ENCODE results near the gene FAM117A.
"Not testable (repeated sequence)": the region's sequence is repeated elsewhere in the genome, so short reads cannot be mapped to it uniquely, and the experiment has no call there.

Gene FAM117A

GRCh38 chr17:49762151-49762941 lies 1.6 kb downstream of the FAM117A start:
- no peak for DNase-seq (ENCODE audit: low read depth in 2 of 2)

DNA sequence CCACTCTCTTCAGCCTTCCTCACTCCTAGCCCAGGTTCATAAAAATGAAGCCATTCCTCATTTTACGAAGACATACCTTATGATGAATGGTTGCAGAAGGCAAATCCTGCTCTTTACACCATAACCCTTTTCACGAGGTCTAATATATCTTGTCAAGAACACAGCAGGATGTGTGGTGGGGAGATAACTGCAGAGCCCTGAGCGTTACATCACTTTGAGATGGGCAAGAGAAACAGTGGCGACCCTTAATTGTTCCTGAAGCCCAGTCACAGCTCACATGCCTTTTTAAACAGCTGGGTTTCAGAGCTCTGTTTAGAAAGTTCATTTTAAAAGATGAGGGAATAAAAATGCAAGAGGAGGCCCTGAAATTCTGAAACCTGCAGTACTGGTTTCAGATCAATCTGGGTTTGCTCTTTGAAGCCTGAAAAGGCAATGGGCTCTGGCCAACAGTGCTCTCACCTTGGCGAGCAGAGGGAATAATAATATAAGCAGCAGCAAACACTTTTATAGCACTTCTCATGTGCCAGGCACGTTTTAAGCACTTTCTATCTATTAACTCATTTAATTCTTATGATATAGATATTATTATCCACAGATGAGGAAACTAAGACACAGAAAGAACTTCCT lies 2.9 kb downstream of the FAM117A start:
- no peak for DNase-seq (ENCODE audit: low read depth in 2 of 2)

- DNase-seq (ENCODE audit: low read depth in 2 of 2) = no peak
Measured at GRCh38 chr17:49760296-49760695, 3.6 kb downstream of the FAM117A start.

DNA sequence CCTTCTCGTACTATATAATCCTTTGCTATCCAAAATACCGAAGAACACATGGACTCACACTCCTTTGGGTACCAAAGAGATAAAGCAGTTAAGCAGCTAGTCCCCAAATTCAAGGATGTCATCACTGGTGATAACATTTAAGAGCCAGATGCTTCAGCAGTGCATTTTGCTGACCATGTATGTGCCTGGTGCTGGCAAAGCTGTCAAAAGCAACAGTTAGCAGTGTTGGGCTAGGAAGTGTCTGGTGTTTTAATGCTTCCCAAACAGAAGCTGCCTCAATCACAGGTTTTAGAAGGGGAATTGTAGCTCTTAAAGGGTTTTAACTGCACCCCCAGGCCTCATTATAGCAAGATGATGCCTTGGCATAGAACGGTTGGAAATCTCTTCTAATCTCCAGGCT lies 4.7 kb downstream of the FAM117A start:
- DNase-seq (ENCODE audit: low read depth in 2 of 2) = no peak

DNA sequence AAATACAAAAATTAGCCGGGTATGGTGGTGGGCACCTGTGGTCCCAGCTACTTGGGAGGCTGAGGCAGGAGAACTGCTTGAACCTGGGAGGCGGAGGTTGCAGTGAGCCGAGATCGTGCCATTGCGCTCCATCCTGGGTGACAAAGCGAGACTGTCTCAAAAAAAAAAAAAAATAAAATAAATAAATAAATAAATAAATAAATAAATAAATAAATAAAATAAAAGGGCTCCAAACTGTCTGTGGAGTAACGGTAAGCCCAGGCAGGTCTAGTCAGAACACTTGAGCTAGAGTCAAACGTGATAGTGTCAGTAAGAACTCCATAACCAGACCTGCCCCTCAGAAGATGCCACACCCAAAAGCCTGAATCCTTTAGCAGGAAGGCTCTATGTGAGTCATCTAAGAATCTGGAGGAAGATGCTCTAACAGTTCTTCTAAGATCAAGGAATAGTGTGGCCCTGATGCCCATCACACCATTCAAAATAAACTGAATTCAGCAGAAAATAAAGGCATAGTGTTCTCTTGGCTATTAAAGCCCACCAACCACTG lies 5.4 kb downstream of the FAM117A start:
- DNase-seq (ENCODE audit: low read depth in 2 of 2) = not testable (repeated sequence)

DNA sequence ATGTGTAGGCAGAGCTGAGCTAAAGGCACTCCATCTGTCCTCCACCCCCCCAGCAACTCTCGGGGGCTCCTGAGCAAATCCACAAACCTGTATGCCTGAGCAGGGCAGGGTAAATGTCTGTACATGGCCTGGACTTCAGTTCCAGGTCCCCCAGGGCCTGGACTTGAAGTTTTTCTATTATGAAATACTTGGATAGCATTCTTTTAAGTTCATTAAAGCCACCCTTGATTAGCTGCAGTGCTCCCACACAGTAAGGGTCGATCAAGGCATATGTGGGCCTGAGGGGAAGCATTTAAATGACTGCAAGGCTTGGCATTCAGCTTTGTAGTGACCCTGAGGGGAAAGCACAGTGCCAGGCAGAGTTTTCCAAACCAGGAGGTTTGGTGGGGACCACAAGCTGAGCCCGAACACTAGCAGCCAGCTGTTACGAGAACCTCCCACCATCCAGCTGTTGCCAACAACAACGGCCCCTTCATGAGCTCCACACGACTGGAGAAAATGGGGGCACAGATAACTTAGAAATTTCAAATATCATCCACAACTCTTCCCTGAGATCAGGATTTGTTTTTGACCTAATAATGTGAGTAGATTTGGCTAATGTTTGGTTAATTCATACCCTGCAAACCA lies 6.7 kb downstream of the FAM117A start:
- no peak for DNase-seq (ENCODE audit: low read depth in 2 of 2)

GRCh38 chr17:49756323-49757150 lies 7.4 kb downstream of the FAM117A start:
- DNase-seq (ENCODE audit: low read depth in 2 of 2) = no peak

DNA sequence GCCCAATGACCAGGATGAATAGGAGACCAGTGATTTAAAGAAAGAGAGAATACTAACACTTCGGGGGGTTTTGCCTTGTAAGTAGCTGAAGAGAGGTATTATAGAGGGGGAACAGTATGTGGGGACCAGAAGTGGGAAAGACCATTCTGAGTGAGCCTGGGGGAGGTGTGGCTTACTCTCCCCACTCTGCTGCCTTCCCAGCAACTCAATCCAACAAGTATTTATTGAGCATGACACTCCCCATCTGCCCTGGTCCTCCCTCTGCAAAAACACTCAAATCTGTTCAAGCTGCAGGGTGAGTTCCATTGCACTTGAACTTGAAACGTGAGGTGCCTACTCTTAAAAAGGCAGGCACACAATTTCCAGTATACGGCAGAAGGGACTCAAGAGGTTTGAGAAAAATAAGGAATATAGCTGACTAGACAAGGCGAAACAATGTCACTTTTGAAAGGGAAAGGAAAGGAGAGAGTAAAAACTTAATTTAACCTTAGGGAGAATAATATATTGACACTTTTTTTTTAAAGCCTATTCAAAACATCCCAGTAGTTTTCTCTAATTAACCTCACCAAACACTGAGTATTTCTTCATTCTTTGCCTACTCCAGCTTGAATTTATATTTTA lies 8.2 kb downstream of the FAM117A start:
- DNase-seq (ENCODE audit: low read depth in 2 of 2) = no peak

DNA sequence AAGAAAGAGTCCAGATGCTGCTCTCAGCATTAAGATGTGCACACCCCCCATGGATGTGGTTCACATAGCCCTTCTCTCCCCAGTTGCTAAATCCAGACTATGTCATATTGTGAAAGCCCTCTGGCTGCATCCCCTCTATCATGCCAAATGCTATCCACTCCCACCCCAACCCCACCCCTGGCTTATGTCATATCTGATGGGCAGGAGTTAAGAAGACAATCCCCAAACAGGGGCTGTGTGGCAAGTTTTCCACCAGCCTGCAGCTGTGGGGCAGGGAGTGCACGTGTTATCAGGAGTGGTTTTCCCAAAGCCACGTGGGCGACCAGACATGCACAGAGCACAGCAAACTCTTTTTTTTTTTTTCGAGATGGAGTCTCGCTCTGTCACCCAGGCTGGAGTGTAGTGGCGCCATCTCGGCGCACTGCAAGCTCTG lies 10.0 kb downstream of the FAM117A start:
- DNase-seq (ENCODE audit: low read depth in 2 of 2) = no peak

DNA sequence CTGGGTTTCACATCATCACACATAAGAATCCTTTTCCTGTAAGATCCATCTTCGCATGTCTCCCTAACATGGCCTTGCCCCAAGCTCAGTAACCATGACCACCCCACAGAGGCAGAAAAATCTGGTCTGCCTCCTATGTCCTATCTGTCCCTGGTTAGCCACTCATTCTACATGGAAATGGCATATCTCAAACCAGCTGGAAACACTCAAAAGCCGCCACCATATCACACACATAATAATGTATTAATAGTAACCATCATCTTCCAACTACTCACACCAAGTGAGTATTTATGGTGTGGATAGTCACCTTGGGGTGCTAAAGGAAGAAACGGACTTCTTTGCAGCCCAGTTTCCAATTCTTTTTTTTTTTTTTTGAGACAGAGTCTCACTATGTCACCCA lies 11.4 kb downstream of the FAM117A start:
- no peak for DNase-seq (ENCODE audit: low read depth in 2 of 2)

DNA sequence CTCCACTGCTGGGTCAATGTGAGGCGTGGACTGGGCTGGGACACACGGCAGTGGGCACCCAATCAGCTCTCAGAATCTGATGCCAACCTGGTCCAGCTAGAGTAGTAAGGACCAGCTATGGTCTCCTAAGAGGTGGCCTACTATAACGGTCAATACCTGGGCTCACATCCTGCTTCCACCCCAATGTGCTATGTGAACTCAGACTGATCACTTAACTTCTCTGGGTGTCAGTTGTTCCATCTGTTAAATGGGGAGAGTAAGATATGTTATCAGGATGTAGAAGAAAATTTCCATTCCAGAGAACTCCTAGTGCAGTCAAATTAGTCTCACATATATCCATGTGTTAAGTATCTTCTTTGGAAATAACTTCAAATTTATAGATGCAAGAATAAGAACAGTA lies 14.2 kb downstream of the FAM117A start:
- DNase-seq (ENCODE audit: low read depth in 2 of 2) = no peak

DNA sequence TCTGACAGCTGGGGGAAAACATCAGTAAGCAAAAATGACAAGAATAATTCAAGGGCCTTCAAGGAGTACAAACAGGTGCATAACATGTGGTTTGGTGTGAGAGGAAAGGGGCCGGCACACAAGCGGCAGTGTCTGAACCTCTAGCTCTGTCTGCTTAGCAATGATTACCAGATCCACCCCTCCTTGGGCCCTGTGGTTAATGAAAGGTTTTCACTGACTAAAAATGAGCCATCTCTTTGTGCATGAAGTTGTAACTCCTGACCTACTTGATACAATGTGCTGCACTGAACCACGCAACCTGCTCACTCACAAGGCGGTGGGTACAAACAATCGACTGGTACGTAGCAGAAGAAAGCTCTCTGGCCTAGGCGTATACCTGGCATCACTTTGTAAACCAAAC lies 15.1 kb downstream of the FAM117A start:
- peak in 1 of 2 donors; percentile 24 for DNase-seq (ENCODE audit: low read depth in 2 of 2)

- DNase-seq (ENCODE audit: low read depth in 2 of 2) = no peak
Measured at GRCh38 chr17:49748223-49748622, 15.7 kb downstream of the FAM117A start.

DNA sequence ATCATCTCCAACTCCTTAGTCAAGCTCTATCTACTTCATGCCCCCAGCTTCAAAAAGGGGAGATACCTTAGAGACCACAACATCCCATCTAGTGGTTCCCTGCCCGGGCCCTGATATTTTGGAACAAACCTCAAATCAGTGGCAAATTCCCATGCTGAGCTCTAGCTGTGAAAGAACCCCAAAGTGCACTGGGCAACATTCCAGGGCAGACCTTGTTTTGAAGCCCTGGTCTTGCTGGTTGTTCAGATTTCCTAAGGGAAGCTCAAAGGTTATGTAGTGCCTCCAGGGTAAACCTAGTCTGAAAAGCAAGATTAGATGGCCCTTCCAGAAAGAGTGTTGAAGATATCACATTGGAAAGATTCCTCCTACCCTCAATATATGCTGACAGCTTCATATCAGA lies 16.3 kb downstream of the FAM117A start:
- DNase-seq (ENCODE audit: low read depth in 2 of 2) = no peak

GRCh38 chr17:49746791-49747490 lies 17.0 kb downstream of the FAM117A start:
- no peak for DNase-seq (ENCODE audit: low read depth in 2 of 2)

DNA sequence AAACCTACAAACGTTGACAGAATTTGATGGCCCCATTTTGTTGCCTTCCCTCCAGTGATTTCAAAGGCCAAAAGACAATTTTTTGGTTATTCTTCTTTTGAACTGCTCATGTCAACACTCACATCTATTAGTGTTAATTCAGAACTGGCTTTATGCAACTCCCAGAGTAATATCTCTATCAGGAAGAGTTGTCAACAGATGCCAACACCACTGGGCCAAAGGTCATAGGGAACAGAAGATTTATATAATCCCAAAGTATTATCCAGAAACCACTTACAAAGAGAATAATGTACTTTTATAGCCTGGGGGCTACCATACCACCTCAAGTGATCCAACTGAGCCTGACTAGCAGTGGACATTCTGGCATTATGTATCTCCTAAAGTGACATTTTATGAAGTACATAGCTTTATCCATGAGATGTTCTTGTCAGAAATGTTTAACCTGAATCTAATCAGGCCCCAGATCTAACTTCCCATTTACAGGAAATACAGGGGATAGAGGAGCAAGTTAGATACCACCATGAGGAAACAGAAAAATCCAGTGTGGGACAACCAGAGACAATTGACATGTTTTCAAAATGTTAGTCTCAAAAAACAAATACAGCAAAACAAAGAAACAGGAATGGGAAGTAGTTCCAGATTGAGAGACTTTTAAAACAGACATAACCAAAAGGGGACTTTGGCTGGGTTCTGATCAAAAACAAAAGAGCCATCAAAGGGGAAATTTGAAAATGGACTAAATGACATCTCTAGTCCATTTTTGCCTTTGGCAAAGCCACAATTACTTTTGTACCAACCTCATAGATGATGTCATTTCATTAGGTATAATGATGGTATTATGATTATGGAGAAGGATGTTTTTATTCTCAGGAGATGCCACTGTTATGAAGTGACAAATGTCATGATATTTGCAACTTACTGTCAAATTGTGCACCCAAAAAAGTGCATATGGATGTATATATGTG lies 18.5 kb downstream of the FAM117A start:
- no peak for DNase-seq (ENCODE audit: low read depth in 2 of 2)

DNA sequence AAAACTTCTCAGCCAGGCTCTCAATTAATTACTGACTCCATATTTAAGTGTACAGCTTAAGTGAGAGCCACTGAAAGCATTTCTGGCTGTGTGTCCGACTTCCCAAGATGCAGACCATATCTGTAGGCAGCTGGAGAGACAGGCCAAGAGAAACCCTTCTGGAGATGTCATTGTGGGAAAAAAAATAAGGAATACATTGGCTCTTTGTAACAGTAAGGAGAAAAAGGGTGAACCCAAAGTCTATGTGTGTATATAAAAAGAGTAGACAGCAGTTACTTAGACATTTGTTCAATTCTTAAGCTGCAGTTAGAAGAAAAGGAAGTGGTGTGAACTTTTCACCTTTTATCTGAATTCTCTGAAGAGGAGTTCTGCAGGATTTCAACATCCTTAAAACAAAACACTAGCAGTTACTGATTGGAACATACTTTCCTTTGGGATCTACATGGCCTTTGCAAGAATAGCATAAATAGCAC lies 21.7 kb downstream of the FAM117A start:
- DNase-seq (ENCODE audit: low read depth in 2 of 2) = no peak

DNA sequence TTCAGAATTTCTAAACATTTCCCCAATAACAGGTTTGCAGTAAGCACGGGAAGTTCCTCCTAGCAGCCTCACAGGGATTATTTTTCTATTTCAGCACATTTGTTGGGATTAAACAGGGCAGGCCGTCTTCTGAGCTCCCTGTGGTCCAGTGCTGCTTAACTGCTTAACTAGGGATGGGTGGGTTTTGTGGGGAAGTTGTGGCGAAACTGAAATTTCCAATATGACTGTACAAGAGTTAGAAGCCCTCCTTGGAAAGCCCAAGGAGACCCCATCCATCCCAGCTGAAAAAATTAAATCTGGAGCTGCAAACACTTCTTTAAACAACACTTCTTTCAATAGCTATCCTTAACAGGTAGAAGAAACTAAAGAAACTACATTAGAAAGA lies 22.2 kb downstream of the FAM117A start:
- no peak for DNase-seq (ENCODE audit: low read depth in 2 of 2)

DNA sequence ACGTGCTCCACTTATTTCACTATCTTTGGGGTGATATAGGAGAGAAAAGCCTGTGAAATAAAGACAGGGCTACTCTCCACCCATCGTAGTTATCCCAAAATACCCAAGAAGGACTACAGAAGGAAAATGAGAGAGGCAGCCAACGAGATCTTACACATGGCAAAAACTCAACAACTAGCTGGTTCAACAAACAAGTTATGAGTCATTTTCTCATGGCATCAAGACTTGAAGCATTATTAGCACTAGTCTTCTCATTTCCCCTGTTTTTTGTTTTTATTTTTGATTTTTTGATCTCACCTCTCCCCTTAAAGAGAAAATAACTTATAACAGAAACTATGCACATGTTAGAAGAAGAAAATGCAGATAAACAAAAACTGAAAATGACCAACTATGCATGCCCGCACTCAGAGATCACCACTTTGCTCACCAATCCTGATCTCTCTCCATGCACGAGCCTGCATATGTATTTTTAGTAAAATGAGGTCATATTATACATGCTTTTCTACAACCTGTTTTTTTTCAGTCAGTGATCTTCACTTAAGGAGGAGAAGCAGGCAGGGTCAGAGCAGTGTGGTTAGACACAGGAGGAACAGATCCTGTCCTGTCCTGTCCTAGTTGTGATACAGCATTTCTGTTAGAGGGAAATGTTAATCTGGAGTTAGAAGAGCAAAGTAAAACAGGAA lies 22.8 kb downstream of the FAM117A start:
- DNase-seq (ENCODE audit: low read depth in 2 of 2) = no peak

Data from stimulated activated CD8-positive, alpha-beta memory T cell treated with anti-CD3 and anti-CD28 coated beads, Interleukin-2, amount 100 ng/mL, for 1 hour (primary cell).